ENCODE data around the gene ALDH1L1. TPM values are rescaled to one million over a fixed set of nuclear protein-coding genes. Genes with fewer than 3 reads are reported as not detected.

ALDH1L1 gene
- total and polyA plus RNA-seq, 9 of the 15 experiments (the other 6 are each of a cell fraction or from before 2014, with no cell fraction given): 0.06 to 1.9 (median 0.57) TPM; not detected in 1

- TF ChIP-seq E2F8 (IDR thresholded peaks at IDR 0.05; ENCODE audit: low read depth, partially characterized antibody) (no peak), KLF13 (tag; IDR thresholded peaks at IDR 0.05; ENCODE audit: borderline replicate concordance, low read depth) (no peak), PHTF2 (CRISPR knock-in tag; IDR thresholded peaks at IDR 0.05) (no peak), ATF7 (IDR thresholded peaks at IDR 0.05) (no peak), ETV5 (CRISPR knock-in tag; IDR thresholded peaks at IDR 0.05; ENCODE audit: low read depth) (no peak)
Measured at GRCh38 chr3:126107203-126107939, 73.0 kb downstream of the ALDH1L1 start (continued).

- Histone ChIP-seq H3K79me2 (ENCODE audit: control insufficient read depth, insufficient read depth, low read length) (no peaks in the 10 kb centered on the region), H3K4me1 (replicated peaks in 1 of 2; ENCODE audit: control insufficient read depth in 2 of 2, insufficient read depth in 2 of 2, low read length in 2 of 2) (peaks cover 0 to 3% of the 10 kb centered on the region in 2 experiments; a peak in 1 of 5 replicates), H3K9me3 (replicated peaks; ENCODE audit: control insufficient read depth, insufficient read depth, low read depth, low read length) (no peaks in the 10 kb centered on the region), H2AFZ (ENCODE audit: low read depth, low read length) (no peak overlapping the region), H3K4me2 (ENCODE audit: insufficient read depth, low read length) (no peak overlapping the region), H3K9ac (ENCODE audit: insufficient read depth in 1 of 2, low read depth in 2 of 2, low read length in 2 of 2) (no peak overlapping the region), H3K27me3 (ENCODE audit: control insufficient read depth in 2 of 2, insufficient read depth in 2 of 2, low read length in 2 of 2) (peaks cover 2 to 73% of the 10 kb centered on the region in 2 experiments; a peak in 4 of 5 replicates), H4K20me1 (replicated peaks; ENCODE audit: control insufficient read depth, insufficient read depth, low read length) (0 out of 2 replicates have a peak, but pooled peaks cover 3% of the 10 kb centered on the region), H3K27ac (ENCODE audit: extremely low read depth, low read depth, low read length) (no peak overlapping the region), H3K4me3 (no peak overlapping the region), H3K9me1 (ENCODE audit: control insufficient read depth, insufficient read depth, low read length) (no peaks in the 10 kb centered on the region), H3K36me3 (ENCODE audit: control insufficient read depth, insufficient read depth, low read length) (no peaks in the 10 kb centered on the region)
- WGBS (ENCODE audit: insufficient coverage, low coverage, missing lambda C conversion rate): 3% methylated on average over 13 of the region's 21 CpGs
- DNase-seq (ENCODE audit: extremely low read depth in 1 of 4, low spot score in 3 of 4) (no peak), FAIRE-seq (no peak), ATAC-seq (no peak)
- intact Hi-C loops (cut with micrococcal nuclease): no loop called here
- BruUV-seq (replicated peaks): no TSS peak
- POLR2A ChIA-PET: no interaction called here
- in situ Hi-C loops (cut with MboI): no loop called here
- CTCF ChIA-PET (ENCODE audit: low intra/inter-chr PET ratio): no interaction called here
- TF ChIP-seq REST (IDR thresholded peaks at IDR 0.05; ENCODE audit: borderline replicate concordance): no peak
- no peak for TF ChIP-seq REST (CRISPR knock-in tag; IDR thresholded peaks at IDR 0.05; ENCODE audit: low read depth)
- no peak for TF ChIP-seq RUNX1 (IDR thresholded peaks at IDR 0.05; ENCODE audit: low read depth)
Measured at GRCh38 chr3:126106336-126107202, 73.8 kb downstream of the ALDH1L1 start.
